Stimulated activated CD4-positive, alpha-beta T cell treated with anti-CD3 and anti-CD28 coated beads, Interleukin-2, amount 100 ng/mL, for 48 hours (primary cell): ENCODE results near the gene RNF225.
"Not testable (repeated sequence)": the region's sequence is repeated elsewhere in the genome, so short reads cannot be mapped to it uniquely, and the experiment has no call there.

Source experiments
- DNase-seq, 2 donors: peaks; one replicate each; pipeline ENCODE4 v3.0.0-alpha.2; 2020

The RNF225 gene

GRCh38 chr19:58409010-58409790 lies 13.7 kb downstream of the RNF225 start:
- no peak for DNase-seq

- no peak for DNase-seq
These were observed 21.1 kb downstream of the RNF225 start for GRCh38 chr19:58416604-58417003.

- no peak for DNase-seq
These were observed 21.6 kb downstream of the RNF225 start for GRCh38 chr19:58417071-58417470.

- DNase-seq = no peak
These were observed 33.2 kb downstream of the RNF225 start for GRCh38 chr19:58428617-58429016.

GRCh38 chr19:58429745-58430144 lies 34.3 kb downstream of the RNF225 start:
- no peak for DNase-seq

- no peak for DNase-seq
These were observed 38.8 kb downstream of the RNF225 start for GRCh38 chr19:58434217-58434616.

- peak; percentile 80 to 83 for DNase-seq
These were observed 44.4 kb downstream of the RNF225 start, which contains the start of gene ZNF132 for GRCh38 chr19:58439576-58440554. Gene ZNF132 (minus strand): TSS chr19:58440153. CDS start chr19:58439821, 332 bp downstream.

GRCh38 chr19:58440556-58440955 lies 45.1 kb downstream of the RNF225 start:
- DNase-seq = no peak

- DNase-seq = not testable (repeated sequence)
These were observed 47.5 kb downstream of the RNF225 start for GRCh38 chr19:58442986-58443385.
